ENCODE measurements around the gene OTOP2.

DNA sequence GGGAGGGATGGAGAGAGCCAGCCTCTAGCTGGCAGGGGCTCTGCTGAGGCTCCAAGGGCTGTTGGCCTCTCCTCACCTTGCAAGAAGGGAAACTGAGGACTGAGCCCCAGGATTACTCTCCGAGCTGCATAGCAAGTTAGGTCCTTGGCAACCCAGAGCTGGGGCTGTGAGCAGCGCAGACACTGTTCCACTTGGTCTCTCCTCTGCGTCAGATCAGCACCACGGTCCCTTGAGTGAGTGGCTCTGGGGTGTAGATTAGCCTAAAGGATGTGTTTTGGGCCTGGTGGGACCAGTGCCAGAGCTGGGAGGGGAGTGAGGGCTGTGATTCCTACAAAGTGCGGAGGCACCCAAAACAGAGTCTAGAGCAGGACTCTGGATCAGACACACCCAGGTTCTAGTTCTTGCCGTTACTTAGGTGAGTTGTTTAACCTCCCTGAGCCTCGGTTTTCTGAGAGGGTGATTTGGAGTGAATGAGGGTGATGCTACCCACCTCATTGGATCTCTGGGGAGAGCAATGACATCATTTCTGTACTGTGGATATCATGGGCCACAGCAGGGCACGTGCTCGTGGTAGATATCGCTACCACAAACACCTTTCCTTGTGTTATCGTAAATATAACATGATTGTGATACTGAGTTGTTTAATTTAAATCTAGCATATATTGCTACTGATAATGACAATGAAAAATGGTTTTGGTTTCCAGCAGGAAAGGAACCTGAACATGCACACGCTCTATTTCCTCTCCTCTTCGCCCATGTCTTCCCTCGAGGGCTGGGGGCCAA lies 22.5 kb upstream of the OTOP2 start:
- TF ChIP-seq ARNT (IDR thresholded peaks at IDR 0.05) (no peak), FOXA1 (IDR thresholded peaks at IDR 0.05) (no peak), L3MBTL2 (conservative IDR thresholded peaks at IDR 0.05) (no peak), BHLHE40 (IDR thresholded peaks at IDR 0.05; ENCODE audit: borderline replicate concordance) (no peak), SP1 (IDR thresholded peaks at IDR 0.05) (no peak), TARDBP (IDR thresholded peaks at IDR 0.05) (no peak), NFRKB (IDR thresholded peaks at IDR 0.05) (no peak), PKNOX1 (IDR thresholded peaks at IDR 0.05) (no peak), FOXM1 (IDR thresholded peaks at IDR 0.05; ENCODE audit: borderline replicate concordance) (no peak), HDGF (IDR thresholded peaks at IDR 0.05; ENCODE audit: borderline replicate concordance) (no peak), SUZ12 (IDR thresholded peaks at IDR 0.05) (no peak)
